HepG2 (cell line): ENCODE measurements around the gene PANK2. TPM values are rescaled to one million over a fixed set of nuclear protein-coding genes. Genes with fewer than 3 reads are reported as not detected.
A peak's percentile ranks its signal among the peaks of the same experiment; 100 is the strongest.

Source experiments
- CHD4 ChIP-seq: fragments of 200-600 bp; sonication (generic); IDR thresholded peaks from 2 replicates; pipeline ENCODE4 v1.7.0; 2017; ENCODE audit warnings: mild to moderate bottlenecking, low read length, borderline replicate concordance
- CREB1 ChIP-seq, 2 experiments: fragments of 450-650 bp in 1 of 2; IDR thresholded peaks; 2 replicates each; pipeline ENCODE4 v1.6.1; 2016 to 2017; ENCODE audit warnings: control low read depth in 1 of 2, mild to moderate bottlenecking in 1 of 2, missing compliant biosample characterization in 1 of 2, missing genetic modification characterization in 1 of 2
- ESRRA ChIP-seq: sonication (generic); formaldehyde crosslinking; IDR thresholded peaks from 2 replicates; pipeline ENCODE4 v1.5.1; 2020; ENCODE audit warnings: mild to moderate bottlenecking, low read depth, missing genetic modification reagents
- MEIS2 ChIP-seq: sonication (generic); formaldehyde crosslinking; IDR thresholded peaks from 2 replicates; pipeline ENCODE4 v1.9.0; 2021; ENCODE audit warnings: mild to moderate bottlenecking, missing genetic modification reagents
- MIER3 ChIP-seq: IDR thresholded peaks from 2 replicates; pipeline ENCODE4 v1.6.1; 2016; ENCODE audit warnings: missing compliant biosample characterization, borderline replicate concordance
- ZFP1 ChIP-seq: IDR thresholded peaks from 2 replicates; pipeline ENCODE4 v1.6.1; 2016
- ZNF12 ChIP-seq: sonication (generic); formaldehyde crosslinking; IDR thresholded peaks from 2 replicates; pipeline ENCODE4 v1.5.0; 2020; ENCODE audit warnings: missing genetic modification reagents
- ZNF263 ChIP-seq: sonication (generic); formaldehyde crosslinking; IDR thresholded peaks from 2 replicates; pipeline ENCODE4 v1.4.0; 2020; ENCODE audit warnings: missing genetic modification reagents
- ZNF30 ChIP-seq: sonication (generic); formaldehyde crosslinking; IDR thresholded peaks from 2 replicates; pipeline ENCODE4 v1.5.0; 2020; ENCODE audit warnings: mild to moderate bottlenecking, missing genetic modification reagents
- ZNF605 ChIP-seq: sonication (generic); formaldehyde crosslinking; IDR thresholded peaks from 2 replicates; pipeline ENCODE4 v1.8.0; 2022; ENCODE audit warnings: mild to moderate bottlenecking, missing genetic modification reagents
- ZNF652 ChIP-seq: IDR thresholded peaks from 2 replicates; pipeline ENCODE4 v1.6.1; 2016; ENCODE audit warnings: low read depth, borderline replicate concordance
- ZSCAN12 ChIP-seq: sonication (generic); formaldehyde crosslinking; IDR thresholded peaks from 2 replicates; pipeline ENCODE4 v1.9.0; 2021; ENCODE audit warnings: mild to moderate bottlenecking, missing genetic modification reagents
- polyA plus RNA-seq, 8 experiments: library from polyadenylated mRNA; depleted of rRNA in 3 of 8; stranded (reverse) in 7 of 8; unstranded in 1 of 8; fragments of >200 nt; fragmentation: Illumina TruSeq in 4 of 8; extraction: Trizol in 4 of 8; gene quantifications; 2 replicates each; pipeline versions ENCODE4 v1.2.1 to v1.2.3, GENCODE V29; 2011 to 2016; ENCODE audit warnings: low read depth in 4 of 8, missing spikeins in 1 of 8, mixed read lengths in 1 of 8; ENCODE audit not compliant: insufficient read depth in 1 of 8
- total RNA-seq, 5 experiments: library from RNA; depleted of rRNA; stranded (reverse); fragments of >200 nt; fragmentation: Illumina TruSeq; extraction: Trizol; gene quantifications; 2 replicates each; pipeline ENCODE4 v1.2.3, GENCODE V29; 2016; ENCODE audit warnings: low read depth in 1 of 5
- TF ChIP-seq, protein P1 (sequence below): sonication (generic); formaldehyde crosslinking; IDR thresholded peaks from 2 replicates; pipeline ENCODE4 v1.4.0; 2020; ENCODE audit warnings: missing genetic modification reagents, borderline replicate concordance
- TF ChIP-seq, protein P2 (sequence below), 2 experiments: fragments of 450-650 bp in 1 of 2; sonication (generic) in 1 of 2; formaldehyde crosslinking in 1 of 2; IDR thresholded peaks; 2 replicates each; pipeline versions ENCODE4 v1.6.1 to v1.8.0; 2016 to 2022; ENCODE audit warnings: antibody characterized with exemption in 1 of 2, mild to moderate bottlenecking in 1 of 2, missing genetic modification reagents in 1 of 2

PANK2 gene
- total and polyA plus RNA-seq, 2 of the 13 experiments (the other 11 are each of a cell fraction or from before 2014, with no cell fraction given) = 39.2 to 123 TPM

DNA sequence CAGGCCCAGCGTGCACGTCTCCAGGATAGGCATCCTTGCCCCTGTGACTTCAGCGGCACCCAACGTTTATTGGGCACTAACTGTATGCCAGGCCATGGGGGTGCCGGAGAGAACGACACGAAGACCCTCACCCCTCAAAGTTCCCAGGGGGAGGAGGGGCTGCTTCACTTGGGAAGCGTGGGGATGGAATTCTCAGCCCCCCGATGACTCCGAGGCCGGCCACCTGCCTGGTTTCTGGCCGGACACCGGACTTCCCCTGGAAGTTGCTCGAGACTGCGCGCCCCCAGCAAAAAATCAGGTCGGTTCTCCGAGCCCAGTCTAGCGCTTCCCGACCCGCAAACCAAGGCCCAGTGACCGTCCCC is 42.8 kb upstream of the PANK2 start (continued):
- TF ChIP-seq MIER3 (CRISPR knock-in tag) = peak; percentile 32; the same call in 1 of the 2 replicates
- no peak for TF ChIP-seq CREB1 (IDR thresholded peaks at IDR 0.05)
- no peak for TF ChIP-seq CREB1 (CRISPR knock-in tag; IDR thresholded peaks at IDR 0.05)
- 0 out of 2 replicates have a peak, but pooled peaks have one; percentile 3 for TF ChIP-seq ZNF12 (CRISPR knock-in tag)
- TF ChIP-seq ZNF30 (CRISPR knock-in tag) = peak; percentile 87
- TF ChIP-seq ZNF605 (CRISPR knock-in tag) = no peak
- TF ChIP-seq CHD4 = 0 out of 2 replicates have a peak, but pooled peaks have one; percentile 64
- TF ChIP-seq, protein P1, sequence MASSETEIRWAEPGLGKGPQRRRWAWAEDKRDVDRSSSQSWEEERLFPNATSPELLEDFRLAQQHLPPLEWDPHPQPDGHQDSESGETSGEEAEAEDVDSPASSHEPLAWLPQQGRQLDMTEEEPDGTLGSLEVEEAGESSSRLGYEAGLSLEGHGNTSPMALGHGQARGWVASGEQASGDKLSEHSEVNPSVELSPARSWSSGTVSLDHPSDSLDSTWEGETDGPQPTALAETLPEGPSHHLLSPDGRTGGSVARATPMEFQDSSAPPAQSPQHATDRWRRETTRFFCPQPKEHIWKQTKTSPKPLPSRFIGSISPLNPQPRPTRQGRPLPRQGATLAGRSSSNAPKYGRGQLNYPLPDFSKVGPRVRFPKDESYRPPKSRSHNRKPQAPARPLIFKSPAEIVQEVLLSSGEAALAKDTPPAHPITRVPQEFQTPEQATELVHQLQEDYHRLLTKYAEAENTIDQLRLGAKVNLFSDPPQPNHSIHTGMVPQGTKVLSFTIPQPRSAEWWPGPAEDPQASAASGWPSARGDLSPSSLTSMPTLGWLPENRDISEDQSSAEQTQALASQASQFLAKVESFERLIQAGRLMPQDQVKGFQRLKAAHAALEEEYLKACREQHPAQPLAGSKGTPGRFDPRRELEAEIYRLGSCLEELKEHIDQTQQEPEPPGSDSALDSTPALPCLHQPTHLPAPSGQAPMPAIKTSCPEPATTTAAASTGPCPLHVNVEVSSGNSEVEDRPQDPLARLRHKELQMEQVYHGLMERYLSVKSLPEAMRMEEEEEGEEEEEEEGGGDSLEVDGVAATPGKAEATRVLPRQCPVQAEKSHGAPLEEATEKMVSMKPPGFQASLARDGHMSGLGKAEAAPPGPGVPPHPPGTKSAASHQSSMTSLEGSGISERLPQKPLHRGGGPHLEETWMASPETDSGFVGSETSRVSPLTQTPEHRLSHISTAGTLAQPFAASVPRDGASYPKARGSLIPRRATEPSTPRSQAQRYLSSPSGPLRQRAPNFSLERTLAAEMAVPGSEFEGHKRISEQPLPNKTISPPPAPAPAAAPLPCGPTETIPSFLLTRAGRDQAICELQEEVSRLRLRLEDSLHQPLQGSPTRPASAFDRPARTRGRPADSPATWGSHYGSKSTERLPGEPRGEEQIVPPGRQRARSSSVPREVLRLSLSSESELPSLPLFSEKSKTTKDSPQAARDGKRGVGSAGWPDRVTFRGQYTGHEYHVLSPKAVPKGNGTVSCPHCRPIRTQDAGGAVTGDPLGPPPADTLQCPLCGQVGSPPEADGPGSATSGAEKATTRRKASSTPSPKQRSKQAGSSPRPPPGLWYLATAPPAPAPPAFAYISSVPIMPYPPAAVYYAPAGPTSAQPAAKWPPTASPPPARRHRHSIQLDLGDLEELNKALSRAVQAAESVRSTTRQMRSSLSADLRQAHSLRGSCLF (CRISPR knock-in tag) = peak; percentile 82; the same call in 1 of the 2 replicates
- TF ChIP-seq, protein P2, sequence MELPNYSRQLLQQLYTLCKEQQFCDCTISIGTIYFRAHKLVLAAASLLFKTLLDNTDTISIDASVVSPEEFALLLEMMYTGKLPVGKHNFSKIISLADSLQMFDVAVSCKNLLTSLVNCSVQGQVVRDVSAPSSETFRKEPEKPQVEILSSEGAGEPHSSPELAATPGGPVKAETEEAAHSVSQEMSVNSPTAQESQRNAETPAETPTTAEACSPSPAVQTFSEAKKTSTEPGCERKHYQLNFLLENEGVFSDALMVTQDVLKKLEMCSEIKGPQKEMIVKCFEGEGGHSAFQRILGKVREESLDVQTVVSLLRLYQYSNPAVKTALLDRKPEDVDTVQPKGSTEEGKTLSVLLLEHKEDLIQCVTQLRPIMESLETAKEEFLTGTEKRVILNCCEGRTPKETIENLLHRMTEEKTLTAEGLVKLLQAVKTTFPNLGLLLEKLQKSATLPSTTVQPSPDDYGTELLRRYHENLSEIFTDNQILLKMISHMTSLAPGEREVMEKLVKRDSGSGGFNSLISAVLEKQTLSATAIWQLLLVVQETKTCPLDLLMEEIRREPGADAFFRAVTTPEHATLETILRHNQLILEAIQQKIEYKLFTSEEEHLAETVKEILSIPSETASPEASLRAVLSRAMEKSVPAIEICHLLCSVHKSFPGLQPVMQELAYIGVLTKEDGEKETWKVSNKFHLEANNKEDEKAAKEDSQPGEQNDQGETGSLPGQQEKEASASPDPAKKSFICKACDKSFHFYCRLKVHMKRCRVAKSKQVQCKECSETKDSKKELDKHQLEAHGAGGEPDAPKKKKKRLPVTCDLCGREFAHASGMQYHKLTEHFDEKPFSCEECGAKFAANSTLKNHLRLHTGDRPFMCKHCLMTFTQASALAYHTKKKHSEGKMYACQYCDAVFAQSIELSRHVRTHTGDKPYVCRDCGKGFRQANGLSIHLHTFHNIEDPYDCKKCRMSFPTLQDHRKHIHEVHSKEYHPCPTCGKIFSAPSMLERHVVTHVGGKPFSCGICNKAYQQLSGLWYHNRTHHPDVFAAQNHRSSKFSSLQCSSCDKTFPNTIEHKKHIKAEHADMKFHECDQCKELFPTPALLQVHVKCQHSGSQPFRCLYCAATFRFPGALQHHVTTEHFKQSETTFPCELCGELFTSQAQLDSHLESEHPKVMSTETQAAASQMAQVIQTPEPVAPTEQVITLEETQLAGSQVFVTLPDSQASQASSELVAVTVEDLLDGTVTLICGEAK (IDR thresholded peaks at IDR 0.05) = no peak
- TF ChIP-seq, protein P2 (CRISPR knock-in tag; IDR thresholded peaks at IDR 0.05) = peak; percentile 90
- TF ChIP-seq MEIS2 (CRISPR knock-in tag) = peak; percentile 88; the same call in 1 of the 2 replicates
- TF ChIP-seq ZFP1 = no peak
- no peak for TF ChIP-seq ZNF652 (CRISPR knock-in tag)
- TF ChIP-seq ZNF263 (CRISPR knock-in tag) = peak; percentile 71
- TF ChIP-seq ESRRA (CRISPR knock-in tag) = peak; percentile 16; the same call in 1 of the 2 replicates
- 0 out of 2 replicates have a peak, but pooled peaks have one; percentile 84 for TF ChIP-seq ZSCAN12 (CRISPR knock-in tag)
